ENCODE measurements around the gene KRI1. TPM values are rescaled to one million over a fixed set of nuclear protein-coding genes. Genes with fewer than 3 reads are reported as not detected.

Gene KRI1
- total and polyA plus RNA-seq, 2 donors (not counting 1 experiment from before 2014, with no cell fraction given) = 8.6 to 9.4 TPM

DNA sequence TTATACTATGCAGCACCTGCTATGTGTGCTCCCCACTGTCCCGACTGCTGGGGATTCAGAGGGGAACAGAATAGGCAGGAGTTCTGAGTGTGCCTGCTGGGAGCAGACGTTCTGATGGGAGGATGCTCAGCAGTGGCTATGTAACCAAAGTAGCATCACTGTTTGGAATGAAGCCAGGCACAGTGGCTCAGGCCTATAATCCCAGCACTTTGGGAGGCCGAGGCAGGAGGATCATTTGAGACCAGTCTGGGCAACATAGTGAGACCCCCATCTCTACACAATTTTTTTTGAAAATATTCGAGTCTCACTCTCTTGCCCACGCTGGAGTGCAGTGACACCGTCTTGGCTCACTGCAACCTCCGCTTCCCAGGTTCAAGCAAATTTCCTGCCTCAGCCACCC lies 16.1 kb downstream of the KRI1 start:
- H3K9me3 ChIP-seq (ENCODE audit: control insufficient read depth, insufficient read depth, low read depth, low read length) = no peaks in the 10 kb centered on the region
- H3K79me2 ChIP-seq (ENCODE audit: control insufficient read depth, insufficient read depth, low read length) = peaks cover 3% of the 10 kb centered on the region
- no peak overlapping the region for H3K4me3 ChIP-seq (replicated peaks in 1 of 4; ENCODE audit: control extremely low read depth in 1 of 4, insufficient read depth in 1 of 4, low read depth in 3 of 4, low read length in 4 of 4)
- H3K27me3 ChIP-seq (ENCODE audit: control insufficient read depth, insufficient read depth, low read length) = no peaks in the 10 kb centered on the region
- no peak overlapping the region for H2AFZ ChIP-seq (ENCODE audit: low read length)
- no peaks in the 10 kb centered on the region for H3K4me1 ChIP-seq (ENCODE audit: control insufficient read depth, extremely low read depth, insufficient read depth, low read length)
- no peak for DNase-seq (ENCODE audit: low read depth in 2 of 2)
- no peaks in the 10 kb centered on the region for H4K20me1 ChIP-seq (ENCODE audit: control insufficient read depth, extremely low read depth, insufficient read depth, low read length)
- H3K4me2 ChIP-seq (ENCODE audit: extremely low read depth, insufficient read depth, low read length) = no peak overlapping the region
- peaks cover 24% of the 10 kb centered on the region for H3K36me3 ChIP-seq (ENCODE audit: control insufficient read depth, insufficient read depth, low read length)
- TF ChIP-seq EZH2 (IDR thresholded peaks at IDR 0.05; ENCODE audit: low read length, missing control alignments) (no peak), CTCF (conservative IDR thresholded peaks at IDR 0.05 in 1 of 2, IDR thresholded peaks at IDR 0.05 in 1 of 2; ENCODE audit: low read depth in 1 of 2, low read length in 2 of 2) (no peak)
- no peak overlapping the region for H3K9ac ChIP-seq (ENCODE audit: insufficient read depth, low read length)
- no peak overlapping the region for H3K27ac ChIP-seq (ENCODE audit: insufficient read depth, low read length)

DNA sequence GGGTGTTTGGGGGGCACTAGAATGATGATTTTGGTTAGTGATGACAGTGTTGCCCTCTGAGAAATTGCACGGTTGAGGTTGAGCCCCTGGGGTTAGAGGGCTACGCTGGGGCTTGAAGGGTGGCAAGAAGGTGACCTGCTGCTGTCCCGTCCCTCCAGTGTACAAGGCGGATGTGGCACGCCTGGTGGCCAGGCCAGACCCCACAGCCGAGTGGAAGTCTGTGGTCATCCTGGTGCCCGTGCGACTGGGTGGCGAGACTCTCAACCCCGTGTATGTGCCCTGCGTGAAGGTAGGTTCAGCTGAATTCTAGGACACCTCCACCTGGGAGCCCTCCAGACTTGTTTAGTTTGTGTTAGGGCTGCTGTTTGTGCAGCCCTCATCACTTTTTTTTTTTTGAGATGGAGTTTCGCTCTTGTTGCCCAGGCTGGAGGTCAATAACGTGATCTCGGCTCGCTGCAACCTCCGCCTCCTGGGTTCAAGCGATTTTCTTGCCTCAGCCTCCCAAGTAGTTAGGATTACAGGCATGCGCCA lies 17.0 kb downstream of the KRI1 start:
- H3K4me1 ChIP-seq (ENCODE audit: control insufficient read depth, extremely low read depth, insufficient read depth, low read length) = no peaks in the 10 kb centered on the region
- H3K36me3 ChIP-seq (ENCODE audit: control insufficient read depth, insufficient read depth, low read length) = peaks cover 17% of the 10 kb centered on the region
- peaks cover 11% of the 10 kb centered on the region for H3K79me2 ChIP-seq (ENCODE audit: control insufficient read depth, insufficient read depth, low read length)
- no peaks in the 10 kb centered on the region for H3K9me3 ChIP-seq (ENCODE audit: control insufficient read depth, insufficient read depth, low read depth, low read length)
- no peak overlapping the region for H3K9ac ChIP-seq (ENCODE audit: insufficient read depth, low read length)
- no peak overlapping the region for H3K27ac ChIP-seq (ENCODE audit: insufficient read depth, low read length)
- DNase-seq (ENCODE audit: low read depth in 2 of 2) = no peak
- H4K20me1 ChIP-seq (ENCODE audit: control insufficient read depth, extremely low read depth, insufficient read depth, low read length) = no peaks in the 10 kb centered on the region
- no peak for TF ChIP-seq EZH2 (IDR thresholded peaks at IDR 0.05; ENCODE audit: low read length, missing control alignments)
- TF ChIP-seq CTCF (conservative IDR thresholded peaks at IDR 0.05 in 1 of 2, IDR thresholded peaks at IDR 0.05 in 1 of 2; ENCODE audit: low read depth in 1 of 2, low read length in 2 of 2) = no peak
- H2AFZ ChIP-seq (ENCODE audit: low read length) = no peak overlapping the region
- no peak overlapping the region for H3K4me3 ChIP-seq (replicated peaks in 1 of 4; ENCODE audit: control extremely low read depth in 1 of 4, insufficient read depth in 1 of 4, low read depth in 3 of 4, low read length in 4 of 4)
- no peaks in the 10 kb centered on the region for H3K27me3 ChIP-seq (ENCODE audit: control insufficient read depth, insufficient read depth, low read length)
- H3K4me2 ChIP-seq (ENCODE audit: extremely low read depth, insufficient read depth, low read length) = no peak overlapping the region

DNA sequence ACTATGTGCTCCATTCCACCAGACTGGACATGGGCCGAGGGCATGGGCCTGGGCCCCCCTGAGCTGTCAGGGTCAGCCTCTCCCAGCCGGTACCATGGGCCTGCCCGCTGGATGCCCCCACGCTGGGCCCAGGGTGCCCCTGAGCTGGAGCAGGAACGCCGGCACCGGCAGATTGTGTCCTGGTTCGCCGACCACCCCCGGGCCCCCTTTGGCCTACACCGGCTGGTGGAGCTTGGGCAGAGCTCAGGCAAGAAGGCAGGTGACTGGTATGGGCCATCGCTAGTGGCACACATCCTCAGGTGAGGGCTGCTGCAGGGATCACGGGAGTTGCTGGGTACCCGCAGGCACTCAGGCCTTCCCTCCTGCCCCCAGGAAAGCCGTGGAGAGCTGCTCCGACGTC lies 19.0 kb downstream of the KRI1 start:
- no peaks in the 10 kb centered on the region for H3K9me3 ChIP-seq (ENCODE audit: control insufficient read depth, insufficient read depth, low read depth, low read length)
- peaks cover 3% of the 10 kb centered on the region for H3K36me3 ChIP-seq (ENCODE audit: control insufficient read depth, insufficient read depth, low read length)
- H3K27ac ChIP-seq (ENCODE audit: insufficient read depth, low read length) = no peak overlapping the region
- H3K4me2 ChIP-seq (ENCODE audit: extremely low read depth, insufficient read depth, low read length) = no peak overlapping the region
- no peak for DNase-seq (ENCODE audit: low read depth in 2 of 2)
- no peak for TF ChIP-seq CTCF (conservative IDR thresholded peaks at IDR 0.05 in 1 of 2, IDR thresholded peaks at IDR 0.05 in 1 of 2; ENCODE audit: low read depth in 1 of 2, low read length in 2 of 2)
- no peak for TF ChIP-seq EZH2 (IDR thresholded peaks at IDR 0.05; ENCODE audit: low read length, missing control alignments)
- no peak overlapping the region for H2AFZ ChIP-seq (ENCODE audit: low read length)
- no peaks in the 10 kb centered on the region for H4K20me1 ChIP-seq (ENCODE audit: control insufficient read depth, extremely low read depth, insufficient read depth, low read length)
- no peak overlapping the region for H3K9ac ChIP-seq (ENCODE audit: insufficient read depth, low read length)
- H3K4me1 ChIP-seq (ENCODE audit: control insufficient read depth, extremely low read depth, insufficient read depth, low read length) = no peaks in the 10 kb centered on the region
- H3K4me3 ChIP-seq (replicated peaks in 1 of 4; ENCODE audit: control extremely low read depth in 1 of 4, insufficient read depth in 1 of 4, low read depth in 3 of 4, low read length in 4 of 4) = no peak overlapping the region
- H3K79me2 ChIP-seq (ENCODE audit: control insufficient read depth, insufficient read depth, low read length) = peaks cover 11% of the 10 kb centered on the region
- no peaks in the 10 kb centered on the region for H3K27me3 ChIP-seq (ENCODE audit: control insufficient read depth, insufficient read depth, low read length)
